HG02884 (cell line): ENCODE results near the gene PRSS3.
"Not testable (repeated sequence)": the region's sequence is repeated elsewhere in the genome, so short reads cannot be mapped to it uniquely, and the experiment has no call there.

Experiments
- ATAC-seq: cut with Tn5 transposase; IDR thresholded peaks from one replicate; pipeline ENCODE4 v1.9.1; 2021; ENCODE audit warnings: mild to moderate bottlenecking, moderate library complexity; ENCODE audit not compliant: unreplicated experiment

Gene PRSS3

GRCh38 chr9:33785914-33786313 lies 9.4 kb upstream of the PRSS3 start:
- ATAC-seq: no peak

- ATAC-seq: no peak
Measured at GRCh38 chr9:33786681-33787080, 8.7 kb upstream of the PRSS3 start.

- ATAC-seq: no peak
Measured at GRCh38 chr9:33787839-33788238, 7.5 kb upstream of the PRSS3 start.

GRCh38 chr9:33789429-33789828 lies 5.9 kb upstream of the PRSS3 start:
- ATAC-seq: not testable (repeated sequence)

- ATAC-seq: no peak
Measured at GRCh38 chr9:33791117-33791516, 4.2 kb upstream of the PRSS3 start.

- ATAC-seq: not testable (repeated sequence)
Measured at GRCh38 chr9:33793496-33793895, 1.9 kb upstream of the PRSS3 start.

- no peak for ATAC-seq
Measured at GRCh38 chr9:33794560-33794959, 801 bp upstream of the PRSS3 start.

- no peak for ATAC-seq
Measured at GRCh38 chr9:33795819-33796218, 458 bp downstream of the PRSS3 start.

- not testable (repeated sequence) for ATAC-seq
Measured at GRCh38 chr9:33796679-33797078, 1.3 kb downstream of the PRSS3 start.

GRCh38 chr9:33797837-33798236 lies 2.5 kb downstream of the PRSS3 start:
- ATAC-seq: no peak

- no peak for ATAC-seq
Measured at GRCh38 chr9:33798545-33798944, 3.2 kb downstream of the PRSS3 start.

- no peak for ATAC-seq
Measured at GRCh38 chr9:33799928-33800704, 4.8 kb downstream of the PRSS3 start.

GRCh38 chr9:33800886-33801285 lies 5.5 kb downstream of the PRSS3 start:
- no peak for ATAC-seq

- not testable (repeated sequence) for ATAC-seq
Measured at GRCh38 chr9:33801943-33802500, 6.7 kb downstream of the PRSS3 start.

- ATAC-seq: not testable (repeated sequence)
Measured at GRCh38 chr9:33804196-33804595, 8.8 kb downstream of the PRSS3 start.

- not testable (repeated sequence) for ATAC-seq
Measured at GRCh38 chr9:33807156-33807555, 11.8 kb downstream of the PRSS3 start.

- not testable (repeated sequence) for ATAC-seq
Measured at GRCh38 chr9:33808979-33809322, 13.6 kb downstream of the PRSS3 start.

- ATAC-seq: no peak
Measured at GRCh38 chr9:33809506-33809905, 14.1 kb downstream of the PRSS3 start.

GRCh38 chr9:33813712-33814641 lies 18.6 kb downstream of the PRSS3 start:
- no peak for ATAC-seq

GRCh38 chr9:33815781-33816180 lies 20.4 kb downstream of the PRSS3 start:
- no peak for ATAC-seq
